ENCODE data around the gene ATM. TPM values are rescaled to one million over a fixed set of nuclear protein-coding genes. Genes with fewer than 3 reads are reported as not detected.

Gene ATM
- total and polyA plus RNA-seq, 2 donors (not counting 3 experiments of a cell fraction or from before 2014, with no cell fraction given), result 11.8 to 49.7 TPM

DNA sequence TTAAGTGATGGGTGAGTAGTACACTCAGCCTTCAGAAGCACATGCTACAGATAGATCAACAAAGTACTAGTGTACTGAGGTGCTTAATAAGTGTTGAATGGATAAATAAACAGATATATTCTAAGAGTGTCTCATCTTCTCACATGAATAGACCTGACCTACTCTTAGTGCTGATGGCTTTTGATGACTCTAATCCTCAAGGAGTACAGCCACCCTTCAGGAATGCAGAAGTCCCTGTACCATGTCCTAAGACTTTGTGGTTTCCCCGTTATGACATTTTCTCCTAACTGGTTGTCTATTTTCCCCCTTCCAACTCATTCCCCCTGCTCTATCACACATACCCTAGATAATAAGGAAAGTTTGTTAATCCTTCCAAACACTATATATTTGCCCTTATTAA, 182.8 kb downstream of the ATM start:
- H3K4me3 ChIP-seq (replicated peaks in 1 of 3; ENCODE audit: insufficient read depth in 1 of 3, low read depth in 1 of 3, low read length in 3 of 3), result no peak overlapping the region
- H3K4me1 ChIP-seq (ENCODE audit: control insufficient read depth, extremely low read depth, insufficient read depth, low read length), result no peaks in the 10 kb centered on the region
- no peaks in the 10 kb centered on the region for H3K79me2 ChIP-seq (ENCODE audit: control insufficient read depth, insufficient read depth, low read length)
- FAIRE-seq (no peak), DNase-seq (ENCODE audit: low read depth, low spot score) (no peak)
- no peaks in the 10 kb centered on the region for H3K9me1 ChIP-seq (replicated peaks; ENCODE audit: control insufficient read depth, extremely low read depth, insufficient read depth, low read length)
- H3K27ac ChIP-seq (ENCODE audit: insufficient read depth, low read depth, low read length), result no peak overlapping the region
- dilution Hi-C loops (cut with MboI; ENCODE audit: extremely low pct_ligation_motif_present, low sequenced_read_pairs) (no loop called here), intact Hi-C loops (cut with micrococcal nuclease) (no loop called here)
- ChIA-PET POLR2A (no interaction called here), CTCF (no interaction called here)
- no peak overlapping the region for H3K4me2 ChIP-seq (ENCODE audit: insufficient read depth, low read length)
- no peak overlapping the region for H2AFZ ChIP-seq (ENCODE audit: low read depth, low read length)
- no peaks in the 10 kb centered on the region for H3K36me3 ChIP-seq (ENCODE audit: control insufficient read depth in 2 of 2, extremely low read depth in 1 of 2, insufficient read depth in 2 of 2, low read length in 2 of 2)
- H3K27me3 ChIP-seq (ENCODE audit: control insufficient read depth in 2 of 2, insufficient read depth in 2 of 2, low read length in 2 of 2), result no peaks in the 10 kb centered on the region
- no peak overlapping the region for H3K9ac ChIP-seq (replicated peaks; ENCODE audit: extremely low read depth, insufficient read depth, low read length)
- no peaks in the 10 kb centered on the region for H3K9me3 ChIP-seq (replicated peaks; ENCODE audit: control insufficient read depth, insufficient read depth, low read length)
- no peaks in the 10 kb centered on the region for H4K20me1 ChIP-seq (replicated peaks; ENCODE audit: control insufficient read depth, extremely low read depth, insufficient read depth, low read length)
- BruUV-seq (replicated peaks), result no TSS peak
- TF ChIP-seq EZH2 (IDR thresholded peaks at IDR 0.05; ENCODE audit: borderline replicate concordance, low read depth, low read length, severe bottlenecking) (no peak), GATA2 (IDR thresholded peaks at IDR 0.05; ENCODE audit: insufficient read depth, insufficient read length, low read depth, low read length) (no peak), CTCF (IDR thresholded peaks at IDR 0.05; ENCODE audit: extremely low read depth in 1 of 2, insufficient read depth in 1 of 2, low read depth in 1 of 2, low read length in 2 of 2) (no peak), MAX (IDR thresholded peaks at IDR 0.05; ENCODE audit: insufficient read depth, insufficient read length) (no peak), FOS (IDR thresholded peaks at IDR 0.05; ENCODE audit: borderline replicate concordance, insufficient read depth, low read length) (no peak), POLR2A (IDR thresholded peaks at IDR 0.05; ENCODE audit: low read depth, low read length) (no peak), POLR2AphosphoS5 (IDR thresholded peaks at IDR 0.05; ENCODE audit: insufficient read depth, low read depth, low read length) (no peak), MYC (IDR thresholded peaks at IDR 0.05; ENCODE audit: low read depth, low read length) (no peak), JUN (IDR thresholded peaks at IDR 0.05; ENCODE audit: borderline replicate concordance, insufficient read depth, insufficient read length, low read depth) (no peak)
